ENCODE data around the gene SLC2A10.

Gene SLC2A10

GRCh38 chr20:46735436-46735835 is 26.0 kb downstream of the SLC2A10 start:
- DNase-seq (ENCODE audit: low read depth): no peak

GRCh38 chr20:46739431-46740213 is 30.2 kb downstream of the SLC2A10 start:
- DNase-seq (ENCODE audit: low read depth): no peak

- DNase-seq (ENCODE audit: low read depth): no peak
Observed at GRCh38 chr20:46740214-46740609, 30.8 kb downstream of the SLC2A10 start.

GRCh38 chr20:46741924-46742668 is 32.6 kb downstream of the SLC2A10 start:
- no peak for DNase-seq (ENCODE audit: low read depth)

- no peak for DNase-seq (ENCODE audit: low read depth)
Observed at GRCh38 chr20:46742669-46743045, 33.2 kb downstream of the SLC2A10 start.

- no peak for DNase-seq (ENCODE audit: low read depth)
Observed at GRCh38 chr20:46743088-46743487, 33.6 kb downstream of the SLC2A10 start.

GRCh38 chr20:46746956-46747526 is 37.6 kb downstream of the SLC2A10 start:
- DNase-seq (ENCODE audit: low read depth): no peak

- DNase-seq (ENCODE audit: low read depth): no peak
Observed at GRCh38 chr20:46749147-46749546, 39.7 kb downstream of the SLC2A10 start.

GRCh38 chr20:46751856-46752255 is 42.4 kb downstream of the SLC2A10 start:
- DNase-seq (ENCODE audit: low read depth): no peak

GRCh38 chr20:46752728-46753127 is 43.3 kb downstream of the SLC2A10 start:
- DNase-seq (ENCODE audit: low read depth): no peak

GRCh38 chr20:46755483-46756413 is 46.3 kb downstream of the SLC2A10 start:
- DNase-seq (ENCODE audit: low read depth): no peak

GRCh38 chr20:46756419-46756818 is 47.0 kb downstream of the SLC2A10 start:
- DNase-seq (ENCODE audit: low read depth): no peak

- DNase-seq (ENCODE audit: low read depth): no peak
Observed at GRCh38 chr20:46757135-46757534, 47.7 kb downstream of the SLC2A10 start.

GRCh38 chr20:46757754-46758678 is 48.6 kb downstream of the SLC2A10 start:
- DNase-seq (ENCODE audit: low read depth): no peak

GRCh38 chr20:46758929-46759669 is 49.6 kb downstream of the SLC2A10 start:
- no peak for DNase-seq (ENCODE audit: low read depth)

- DNase-seq (ENCODE audit: low read depth): no peak
Observed at GRCh38 chr20:46761566-46761965, 52.1 kb downstream of the SLC2A10 start.

- DNase-seq (ENCODE audit: low read depth): no peak
Observed at GRCh38 chr20:46764068-46764467, 54.6 kb downstream of the SLC2A10 start.

GRCh38 chr20:46765506-46766120 is 56.2 kb downstream of the SLC2A10 start:
- DNase-seq (ENCODE audit: low read depth): no peak

- no peak for DNase-seq (ENCODE audit: low read depth)
Observed at GRCh38 chr20:46767127-46767761, 57.8 kb downstream of the SLC2A10 start.

Measured in GM04504 (cell line).